ENCODE data around the gene PXMP4. TPM values are rescaled to one million over a fixed set of nuclear protein-coding genes. Genes with fewer than 3 reads are reported as not detected.

The PXMP4 gene
- total and polyA plus RNA-seq, 9 donors: 7.7 to 10.7 (median 8.5) TPM

DNA sequence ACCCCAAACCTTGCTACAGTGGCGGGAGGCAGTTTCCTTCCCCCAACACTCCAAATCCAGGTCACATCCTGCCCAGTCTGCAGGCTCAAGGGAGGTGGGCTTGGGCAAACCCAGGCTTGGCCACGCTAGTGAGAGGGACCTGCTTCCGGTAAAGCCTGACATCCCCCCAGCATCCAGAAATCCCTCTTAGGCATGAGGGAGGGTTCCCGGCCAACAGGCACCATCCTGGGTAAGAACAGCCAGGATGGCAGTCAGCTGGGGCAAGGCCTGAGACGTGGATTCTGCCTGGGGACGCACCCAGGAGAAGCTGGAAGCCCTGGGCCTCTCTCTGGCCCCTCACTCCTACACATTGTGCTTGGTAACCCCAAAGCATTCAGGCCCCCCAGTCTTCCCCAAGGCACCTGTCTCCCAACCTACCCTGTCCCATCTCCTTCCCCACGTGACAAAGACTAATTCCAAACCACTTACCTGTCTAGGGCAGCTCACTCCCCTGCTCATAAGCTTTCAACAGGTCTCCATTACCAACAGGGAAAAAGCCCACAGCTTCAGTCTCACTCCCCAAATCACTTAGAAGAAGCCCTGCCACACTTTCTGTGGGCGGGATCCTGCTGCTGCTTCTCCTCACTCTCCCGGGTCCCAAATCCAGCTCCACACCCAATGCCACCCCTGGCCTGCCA, 55.9 kb downstream of the PXMP4 start:
- Histone ChIP-seq H3K9me3 (replicated peaks; ENCODE audit: control insufficient read depth, low read depth, low read length) (no peaks in the 10 kb centered on the region), H3K4me1 (ENCODE audit: control insufficient read depth, insufficient read depth, low read length) (peaks cover 38% of the 10 kb centered on the region), H3K27ac (ENCODE audit: low read length) (peak overlapping the region; percentile 77), H3K27me3 (ENCODE audit: control insufficient read depth, insufficient read depth, low read length) (no peaks in the 10 kb centered on the region), H3K4me3 (ENCODE audit: low read length) (peak overlapping the region; percentile 85), H3K36me3 (ENCODE audit: control insufficient read depth, insufficient read depth, low read length) (peaks cover 25% of the 10 kb centered on the region)
- WGBS (ENCODE audit: insufficient coverage): 40% methylated on average over 9 of the region's 9 CpGs
- DNase-seq: no peak

DNA sequence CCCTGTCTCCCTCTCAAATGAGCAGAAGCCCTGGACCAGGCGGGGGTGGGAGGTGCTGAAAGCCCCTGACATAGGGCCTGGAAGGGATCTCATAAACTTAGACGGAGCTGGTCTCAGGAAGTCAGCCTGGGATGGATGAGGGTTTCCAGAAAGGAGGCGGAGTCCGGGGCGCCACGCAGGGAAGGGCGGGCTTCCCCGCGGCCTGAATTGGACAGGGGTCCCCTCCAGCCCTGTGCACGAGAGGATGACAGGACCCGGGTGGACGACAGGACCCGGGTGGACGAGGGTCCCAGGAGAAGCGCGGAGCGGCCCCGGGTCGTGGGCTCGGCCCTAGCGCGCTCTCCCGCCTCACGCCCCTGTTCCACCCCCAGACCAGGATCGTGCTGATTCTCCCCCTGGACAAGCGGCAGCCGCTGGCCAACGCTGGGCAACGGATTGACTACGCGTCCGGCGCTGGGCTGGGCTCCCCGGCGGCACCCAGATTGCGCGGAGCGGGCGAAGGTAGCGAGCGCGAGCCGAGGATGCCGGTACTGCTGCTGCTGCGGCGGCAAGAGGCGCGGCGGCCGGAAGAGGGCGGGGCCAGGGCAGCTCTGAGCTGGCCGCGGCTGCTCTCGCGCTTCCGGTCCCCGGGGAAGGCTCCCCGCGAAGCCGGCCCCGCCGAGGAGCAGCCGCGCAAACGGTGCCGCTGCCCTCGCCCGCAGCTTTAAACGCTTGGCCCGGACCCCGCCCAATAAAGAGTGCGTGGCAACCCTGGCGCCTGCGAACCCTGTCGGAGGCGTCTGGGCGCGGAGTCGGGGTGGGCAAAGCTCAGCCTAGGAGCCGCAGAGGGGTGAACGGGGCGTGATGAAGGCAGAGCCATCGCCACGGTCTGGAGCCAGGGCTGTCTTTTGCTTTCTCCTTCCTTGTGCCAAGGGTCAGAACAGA, 56.7 kb downstream of the PXMP4 start:
- Histone ChIP-seq H3K4me3 (ENCODE audit: low read length) (peak overlapping the region; percentile 85), H3K9me3 (replicated peaks; ENCODE audit: control insufficient read depth, low read depth, low read length) (no peaks in the 10 kb centered on the region), H3K4me1 (ENCODE audit: control insufficient read depth, insufficient read depth, low read length) (peaks cover 38% of the 10 kb centered on the region), H3K27ac (ENCODE audit: low read length) (peak overlapping the region; percentile 84), H3K27me3 (ENCODE audit: control insufficient read depth, insufficient read depth, low read length) (no peaks in the 10 kb centered on the region), H3K36me3 (ENCODE audit: control insufficient read depth, insufficient read depth, low read length) (peaks cover 20% of the 10 kb centered on the region)
- DNase-seq: peak; percentile 87
- WGBS (ENCODE audit: insufficient coverage): under 1% methylated on average over 81 of the region's 84 CpGs

DNA sequence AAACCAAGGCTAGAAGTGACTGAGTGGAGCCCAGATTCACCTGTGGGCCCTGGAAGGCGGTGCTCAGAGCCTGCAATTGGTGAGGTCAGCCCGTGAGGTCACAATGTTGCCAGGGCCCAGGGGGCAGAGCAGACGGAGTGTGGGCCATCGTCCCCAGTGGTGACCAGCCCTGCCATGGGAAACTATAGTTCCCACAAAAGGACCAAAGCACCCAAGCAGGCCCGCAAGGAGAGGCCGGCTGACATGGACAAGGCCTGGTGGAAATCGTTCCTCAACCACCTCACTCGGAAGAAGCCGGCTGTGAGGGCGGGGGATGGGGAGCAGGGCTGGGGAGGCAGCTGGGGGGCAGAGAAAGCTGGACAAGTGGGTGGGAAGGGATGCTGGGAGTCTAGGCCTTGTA, 57.9 kb downstream of the PXMP4 start, which contains the start of gene C20orf144:
Gene C20orf144 (plus strand): TSS at position 156 of the 400 bp plus-strand sequence. CDS start 19 bp downstream, at position 175.
- DNase-seq: peak; percentile 10
- Histone ChIP-seq H3K27ac (ENCODE audit: low read length) (peak within 1 kb of the TSS; percentile 84), H3K4me3 (ENCODE audit: low read length) (peak within 1 kb of the TSS; percentile 85), H3K4me1 (ENCODE audit: control insufficient read depth, insufficient read depth, low read length) (peaks cover 25% of the 10 kb centered on the region), H3K9me3 (replicated peaks; ENCODE audit: control insufficient read depth, low read depth, low read length) (no peaks in the 10 kb centered on the region), H3K27me3 (ENCODE audit: control insufficient read depth, insufficient read depth, low read length) (no peaks in the 10 kb centered on the region), H3K36me3 (ENCODE audit: control insufficient read depth, insufficient read depth, low read length) (peaks cover 30% of the 10 kb centered on the region)
- WGBS (ENCODE audit: insufficient coverage): 95% methylated on average over 8 of the region's 10 CpGs

DNA sequence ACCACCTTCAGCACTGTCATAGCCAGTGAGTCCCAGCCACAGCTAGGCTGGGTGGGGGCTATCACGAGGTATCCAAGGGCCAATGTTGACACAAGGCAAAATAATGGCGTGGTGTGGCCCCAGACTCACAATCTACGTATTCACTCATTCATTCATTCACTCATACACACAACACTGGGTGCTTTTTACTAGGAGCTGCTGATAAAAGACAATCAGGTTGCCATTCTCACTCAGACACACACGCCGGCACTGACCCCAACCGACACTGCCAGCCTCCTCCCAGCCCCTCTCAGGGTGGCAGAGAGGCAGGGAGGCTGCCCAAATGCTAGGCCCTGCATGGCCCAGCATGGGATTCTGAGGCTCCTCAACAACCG, 59.4 kb downstream of the PXMP4 start:
- Histone ChIP-seq H3K36me3 (ENCODE audit: control insufficient read depth, insufficient read depth, low read length) (peaks cover 38% of the 10 kb centered on the region), H3K27me3 (ENCODE audit: control insufficient read depth, insufficient read depth, low read length) (no peaks in the 10 kb centered on the region), H3K4me3 (ENCODE audit: low read length) (no peak overlapping the region), H3K4me1 (ENCODE audit: control insufficient read depth, insufficient read depth, low read length) (peaks cover 18% of the 10 kb centered on the region), H3K9me3 (replicated peaks; ENCODE audit: control insufficient read depth, low read depth, low read length) (no peaks in the 10 kb centered on the region), H3K27ac (ENCODE audit: low read length) (no peak overlapping the region)
- DNase-seq: no peak
- WGBS (ENCODE audit: insufficient coverage): 96% methylated on average over 6 of the region's 7 CpGs

DNA sequence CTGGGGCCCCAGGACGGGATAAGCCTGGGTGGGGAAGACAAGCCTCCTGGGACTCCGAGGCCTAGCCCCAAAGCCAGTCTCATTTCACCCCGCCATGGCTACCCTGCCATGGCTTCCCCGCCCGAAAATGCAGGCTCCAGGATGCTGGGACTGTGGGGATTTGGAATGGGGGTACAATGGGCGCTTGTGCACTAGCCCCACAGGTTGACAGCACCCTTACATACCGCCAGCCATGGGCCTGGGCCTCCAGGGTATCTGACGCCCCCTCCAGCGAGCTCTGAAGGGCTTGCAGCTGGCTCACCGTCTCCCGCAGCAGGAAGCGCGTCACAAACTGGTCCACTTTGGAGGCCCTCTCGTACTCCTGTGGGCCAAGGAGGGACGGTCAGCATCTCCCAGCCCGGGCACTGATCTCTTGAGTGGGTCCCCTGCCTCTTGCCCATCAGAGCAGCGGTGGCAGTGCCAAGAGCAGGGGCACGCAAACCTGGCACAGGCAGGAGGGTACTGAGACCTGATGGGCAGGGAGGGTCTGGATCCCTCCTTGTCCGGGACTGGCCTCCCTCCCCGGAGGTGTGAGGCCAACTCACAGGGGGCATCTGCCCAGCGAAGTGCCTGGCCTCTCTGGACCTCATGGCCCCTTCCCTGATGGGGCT, 60.0 kb downstream of the PXMP4 start:
- Histone ChIP-seq H3K27me3 (ENCODE audit: control insufficient read depth, insufficient read depth, low read length) (no peaks in the 10 kb centered on the region), H3K4me3 (ENCODE audit: low read length) (no peak overlapping the region), H3K9me3 (replicated peaks; ENCODE audit: control insufficient read depth, low read depth, low read length) (no peaks in the 10 kb centered on the region), H3K27ac (ENCODE audit: low read length) (no peak overlapping the region), H3K4me1 (ENCODE audit: control insufficient read depth, insufficient read depth, low read length) (peaks cover 18% of the 10 kb centered on the region), H3K36me3 (ENCODE audit: control insufficient read depth, insufficient read depth, low read length) (peaks cover 38% of the 10 kb centered on the region)
- peak; percentile 11 for DNase-seq
- WGBS (ENCODE audit: insufficient coverage): 92% methylated on average over 19 of the region's 21 CpGs

DNA sequence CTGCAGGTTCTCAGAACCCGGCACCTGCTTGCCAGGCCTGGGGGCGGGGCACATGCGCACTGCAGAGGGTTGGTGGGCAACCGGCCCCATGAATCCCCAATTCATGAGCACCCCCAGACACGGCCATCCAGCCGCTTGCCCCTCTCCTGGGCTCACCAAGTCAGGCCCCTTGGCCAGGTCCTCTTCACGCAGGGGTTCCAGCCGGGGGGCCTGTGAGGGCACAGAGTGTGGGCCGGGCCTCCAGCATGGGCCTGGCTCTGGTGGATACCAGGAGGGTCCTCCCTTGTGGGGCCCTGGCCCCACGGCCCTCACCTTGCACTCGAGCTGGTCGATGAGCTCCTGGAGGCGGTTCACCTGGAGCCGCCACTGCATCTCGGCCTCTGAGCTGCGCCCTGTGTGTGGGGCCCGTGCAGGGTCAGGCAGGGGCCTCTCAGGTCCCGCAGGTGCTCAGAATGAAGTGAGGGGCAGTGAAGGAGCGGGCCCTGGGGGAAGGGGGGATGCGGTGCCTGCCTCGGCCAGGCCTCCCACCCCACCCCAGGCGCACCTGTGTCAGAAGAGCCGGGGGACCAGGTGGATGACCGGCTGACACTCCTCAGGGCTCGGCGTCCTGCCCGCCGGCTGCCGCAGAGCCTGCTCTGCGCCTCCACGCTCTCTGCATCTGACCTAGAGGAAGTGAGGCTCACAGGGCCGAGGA, 60.6 kb downstream of the PXMP4 start:
- 91% methylated on average over 30 of the region's 32 CpGs for WGBS (ENCODE audit: insufficient coverage)
- Histone ChIP-seq H3K27ac (ENCODE audit: low read length) (no peak overlapping the region), H3K4me3 (ENCODE audit: low read length) (no peak overlapping the region), H3K27me3 (ENCODE audit: control insufficient read depth, insufficient read depth, low read length) (peaks cover under 1% of the 10 kb centered on the region), H3K9me3 (replicated peaks; ENCODE audit: control insufficient read depth, low read depth, low read length) (no peaks in the 10 kb centered on the region), H3K4me1 (ENCODE audit: control insufficient read depth, insufficient read depth, low read length) (peaks cover 16% of the 10 kb centered on the region), H3K36me3 (ENCODE audit: control insufficient read depth, insufficient read depth, low read length) (peaks cover 38% of the 10 kb centered on the region)
- DNase-seq: peak; percentile 7

DNA sequence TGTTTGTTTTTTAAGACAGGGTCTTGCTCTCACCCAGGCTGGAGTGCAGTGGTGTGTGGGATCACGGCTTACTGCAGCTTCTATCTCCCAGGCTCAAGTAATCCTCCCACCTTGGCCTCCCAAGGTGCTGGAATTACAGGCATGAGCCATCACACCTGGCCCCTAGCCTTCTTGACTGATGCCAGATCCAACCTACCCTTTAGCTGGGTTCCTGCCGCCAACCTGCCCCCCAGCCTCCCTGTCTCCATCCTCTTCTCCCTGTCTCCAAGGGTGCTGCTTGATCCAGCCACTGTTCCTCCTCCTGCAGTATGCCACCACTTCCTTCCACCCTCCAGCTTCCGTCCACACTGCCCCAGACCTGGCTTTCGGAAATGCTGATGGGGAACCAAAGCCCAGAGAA, 61.2 kb downstream of the PXMP4 start:
- Histone ChIP-seq H3K4me1 (ENCODE audit: control insufficient read depth, insufficient read depth, low read length) (peaks cover 13% of the 10 kb centered on the region), H3K27ac (ENCODE audit: low read length) (no peak overlapping the region), H3K9me3 (replicated peaks; ENCODE audit: control insufficient read depth, low read depth, low read length) (no peaks in the 10 kb centered on the region), H3K36me3 (ENCODE audit: control insufficient read depth, insufficient read depth, low read length) (peaks cover 38% of the 10 kb centered on the region), H3K4me3 (ENCODE audit: low read length) (no peak overlapping the region), H3K27me3 (ENCODE audit: control insufficient read depth, insufficient read depth, low read length) (peaks cover 2% of the 10 kb centered on the region)
- DNase-seq: no peak
- WGBS (ENCODE audit: insufficient coverage): 92% methylated on average over 2 of the region's 4 CpGs

DNA sequence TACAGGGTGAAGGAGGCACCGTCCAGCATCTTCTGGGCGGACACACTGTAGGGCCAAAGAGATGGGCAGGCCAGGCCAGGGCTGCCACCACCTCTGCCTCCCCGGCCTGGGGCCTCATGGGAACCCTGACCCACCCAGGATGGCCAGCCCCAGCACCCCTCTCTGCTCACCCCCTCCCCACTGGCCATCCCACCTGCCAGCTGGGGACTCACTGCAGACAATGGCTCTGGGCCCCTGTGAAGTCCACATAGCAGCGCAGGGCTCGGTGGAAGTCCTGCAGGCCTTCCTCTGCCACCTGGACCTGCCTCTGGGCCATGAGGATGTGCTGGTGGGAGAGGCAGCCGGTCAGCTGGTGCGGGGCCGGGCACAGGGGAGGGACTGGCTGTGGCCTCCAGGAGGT, 61.6 kb downstream of the PXMP4 start:
- Histone ChIP-seq H3K4me1 (ENCODE audit: control insufficient read depth, insufficient read depth, low read length) (peaks cover 13% of the 10 kb centered on the region), H3K36me3 (ENCODE audit: control insufficient read depth, insufficient read depth, low read length) (peaks cover 38% of the 10 kb centered on the region), H3K9me3 (replicated peaks; ENCODE audit: control insufficient read depth, low read depth, low read length) (no peaks in the 10 kb centered on the region), H3K27me3 (ENCODE audit: control insufficient read depth, insufficient read depth, low read length) (peaks cover 2% of the 10 kb centered on the region), H3K27ac (ENCODE audit: low read length) (no peak overlapping the region), H3K4me3 (ENCODE audit: low read length) (no peak overlapping the region)
- DNase-seq: no peak
- WGBS (ENCODE audit: insufficient coverage): 89% methylated on average over 6 of the region's 8 CpGs

DNA sequence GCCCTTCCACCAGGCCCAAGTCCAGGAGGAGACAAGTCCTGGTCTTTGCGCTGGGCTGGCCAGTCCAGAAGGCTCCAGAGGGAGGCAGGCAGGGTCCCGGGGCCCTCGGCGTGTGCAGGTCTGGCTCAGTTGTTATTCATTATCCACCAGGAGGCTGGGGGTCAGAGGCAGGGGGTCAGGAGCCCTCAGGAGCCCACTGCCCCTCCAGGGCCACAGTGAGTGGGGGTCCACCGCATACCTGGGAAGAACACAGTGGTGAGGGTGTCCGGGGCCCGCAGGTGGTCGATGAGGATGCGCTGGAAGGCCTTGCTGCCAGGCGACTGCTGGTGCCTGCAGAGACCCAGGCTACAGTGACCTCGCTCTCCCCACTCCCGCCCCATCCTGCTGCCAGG, 62.4 kb downstream of the PXMP4 start:
- DNase-seq: peak; percentile 6
- Histone ChIP-seq H3K36me3 (ENCODE audit: control insufficient read depth, insufficient read depth, low read length) (peaks cover 38% of the 10 kb centered on the region), H3K9me3 (replicated peaks; ENCODE audit: control insufficient read depth, low read depth, low read length) (no peaks in the 10 kb centered on the region), H3K27me3 (ENCODE audit: control insufficient read depth, insufficient read depth, low read length) (peaks cover 2% of the 10 kb centered on the region), H3K27ac (ENCODE audit: low read length) (no peak overlapping the region), H3K4me1 (ENCODE audit: control insufficient read depth, insufficient read depth, low read length) (peaks cover 11% of the 10 kb centered on the region), H3K4me3 (ENCODE audit: low read length) (no peak overlapping the region)
- 72% methylated on average over 5 of the region's 12 CpGs for WGBS (ENCODE audit: insufficient coverage)

All from muscle of leg (tissue), 11 donors.